GM19238 (cell line): ENCODE results near the gene PNP.

Source experiments
- DNase-seq: peaks from one replicate; pipeline ENCODE4 v3.0.0; 2011; ENCODE audit warnings: low spot score; ENCODE audit not compliant: insufficient read length

PNP gene

DNA sequence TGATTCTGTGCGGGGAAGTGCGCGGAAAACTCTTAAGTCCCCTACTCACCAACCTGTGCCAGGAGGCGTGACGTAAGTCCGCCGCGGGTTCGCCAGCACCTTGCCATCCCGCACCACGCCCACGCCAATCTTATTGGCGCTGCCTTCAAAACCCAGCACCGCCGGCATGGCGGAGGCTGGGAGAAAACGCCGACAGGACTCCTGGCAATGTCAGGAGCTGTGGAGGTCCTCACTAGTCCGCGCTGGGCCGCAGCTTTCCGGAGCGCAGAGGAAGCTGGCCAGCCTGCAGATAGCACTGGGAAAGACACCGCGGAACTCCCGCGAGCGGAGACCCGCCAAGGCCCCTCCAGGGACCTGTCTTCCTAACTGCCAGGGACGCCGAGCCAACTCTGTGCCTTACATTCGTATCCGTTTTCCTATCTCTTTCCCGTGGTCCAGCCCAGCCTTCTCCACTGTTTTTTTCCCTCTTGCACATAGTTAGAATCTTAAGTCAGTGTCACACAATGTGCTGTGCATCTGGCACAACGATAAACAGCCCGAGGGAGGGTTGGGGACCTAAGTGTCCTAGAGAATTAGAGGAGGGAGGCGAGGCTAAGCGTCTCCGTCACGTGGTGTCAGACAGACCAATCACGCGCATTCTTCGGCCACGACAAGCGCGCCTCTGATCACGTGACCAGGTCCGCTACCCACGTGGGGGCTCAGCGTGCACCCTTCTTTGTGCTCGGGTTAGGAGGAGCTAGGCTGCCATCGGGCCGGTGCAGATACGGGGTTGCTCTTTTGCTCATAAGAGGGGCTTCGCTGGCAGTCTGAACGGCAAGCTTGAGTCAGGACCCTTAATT is 14.5 kb upstream of the PNP start, which contains the start of the genes APEX1 and OSGEP:
APEX1 (plus strand) TSS at position 711 of the 839 bp plus-strand sequence. CDS start 420 bp downstream, outside the sequence.
OSGEP (minus strand) TSS at position 297 of the 839 bp plus-strand sequence; CDS start at position 168, 129 bp downstream.
- peak; percentile 94 for DNase-seq

DNA sequence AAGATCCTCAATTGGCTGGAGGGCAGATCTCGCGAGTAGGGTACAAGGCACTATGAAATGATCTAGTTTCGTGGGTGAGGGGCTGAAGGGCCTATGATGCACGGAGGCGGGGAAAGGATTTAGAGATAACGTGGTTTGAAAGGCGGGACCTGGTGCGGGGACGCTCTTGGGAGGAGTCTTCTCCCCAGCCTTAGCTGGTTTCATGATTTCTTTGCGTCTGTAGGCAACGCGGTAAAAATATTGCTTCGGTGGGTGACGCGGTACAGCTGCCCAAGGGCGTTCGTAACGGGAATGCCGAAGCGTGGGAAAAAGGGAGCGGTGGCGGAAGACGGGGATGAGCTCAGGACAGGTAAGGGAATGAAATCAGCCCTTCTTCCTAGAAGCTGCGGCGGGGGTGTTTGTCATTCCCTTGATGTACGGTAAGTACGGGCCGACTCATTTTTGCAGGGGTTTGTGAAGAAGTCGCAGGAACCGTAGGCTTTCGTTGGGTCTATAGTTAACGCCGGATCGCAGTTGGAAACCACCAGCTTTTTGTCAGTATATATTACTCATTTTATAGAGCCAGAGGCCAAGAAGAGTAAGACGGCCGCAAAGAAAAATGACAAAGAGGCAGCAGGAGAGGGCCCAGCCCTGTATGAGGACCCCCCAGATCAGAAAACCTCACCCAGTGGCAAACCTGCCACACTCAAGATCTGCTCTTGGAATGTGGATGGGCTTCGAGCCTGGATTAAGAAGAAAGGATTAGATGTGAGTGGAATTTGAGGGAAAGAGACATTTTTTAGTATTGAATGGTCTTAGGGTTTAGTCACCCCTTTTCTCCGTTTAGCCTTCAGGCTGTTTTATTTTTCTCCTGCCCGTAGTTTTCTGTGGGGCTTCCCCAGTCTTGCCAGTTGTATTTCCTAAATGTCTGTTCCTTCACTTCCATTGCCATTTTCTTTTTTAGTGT is 13.6 kb upstream of the PNP start:
- no peak for DNase-seq

- DNase-seq: no peak
These were observed 12.2 kb upstream of the PNP start for GRCh38 chr14:20456971-20457370.

DNA sequence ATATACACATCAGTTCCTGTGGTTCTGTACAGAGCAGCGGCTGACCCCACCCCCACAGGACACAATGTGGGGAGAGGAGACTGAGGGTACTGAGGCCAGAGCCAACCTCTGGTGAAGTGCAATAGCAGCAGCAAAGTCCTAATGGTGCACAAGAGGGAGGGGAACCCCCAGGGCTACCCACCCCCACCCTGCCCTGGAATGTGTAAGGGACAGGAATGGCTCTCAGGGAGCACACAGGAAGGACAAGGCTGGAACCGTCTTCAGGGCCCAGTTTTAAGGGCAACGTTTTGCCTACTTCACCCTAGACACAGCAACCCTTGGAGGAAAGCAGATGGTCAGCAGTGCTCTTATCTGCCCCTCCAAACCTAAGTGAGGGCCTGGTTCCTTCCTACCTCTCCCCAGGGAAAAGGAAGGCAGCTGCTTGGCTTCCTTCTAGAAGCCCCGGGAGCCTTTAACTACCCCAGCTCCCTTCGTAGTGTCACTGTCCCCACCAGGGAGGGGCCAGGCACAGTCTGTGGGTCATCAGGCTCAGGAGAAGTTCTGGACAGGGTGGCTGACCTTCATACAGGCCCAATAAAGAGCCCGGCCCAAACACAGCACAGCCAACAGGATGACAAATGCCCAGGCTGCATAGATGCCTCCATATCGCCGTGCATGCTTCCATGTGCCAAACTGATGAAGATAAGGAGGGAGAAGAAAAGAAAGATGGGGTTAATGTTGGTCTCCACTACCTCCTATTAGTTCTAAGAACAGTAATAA is 11.0 kb upstream of the PNP start:
- no peak for DNase-seq

DNA sequence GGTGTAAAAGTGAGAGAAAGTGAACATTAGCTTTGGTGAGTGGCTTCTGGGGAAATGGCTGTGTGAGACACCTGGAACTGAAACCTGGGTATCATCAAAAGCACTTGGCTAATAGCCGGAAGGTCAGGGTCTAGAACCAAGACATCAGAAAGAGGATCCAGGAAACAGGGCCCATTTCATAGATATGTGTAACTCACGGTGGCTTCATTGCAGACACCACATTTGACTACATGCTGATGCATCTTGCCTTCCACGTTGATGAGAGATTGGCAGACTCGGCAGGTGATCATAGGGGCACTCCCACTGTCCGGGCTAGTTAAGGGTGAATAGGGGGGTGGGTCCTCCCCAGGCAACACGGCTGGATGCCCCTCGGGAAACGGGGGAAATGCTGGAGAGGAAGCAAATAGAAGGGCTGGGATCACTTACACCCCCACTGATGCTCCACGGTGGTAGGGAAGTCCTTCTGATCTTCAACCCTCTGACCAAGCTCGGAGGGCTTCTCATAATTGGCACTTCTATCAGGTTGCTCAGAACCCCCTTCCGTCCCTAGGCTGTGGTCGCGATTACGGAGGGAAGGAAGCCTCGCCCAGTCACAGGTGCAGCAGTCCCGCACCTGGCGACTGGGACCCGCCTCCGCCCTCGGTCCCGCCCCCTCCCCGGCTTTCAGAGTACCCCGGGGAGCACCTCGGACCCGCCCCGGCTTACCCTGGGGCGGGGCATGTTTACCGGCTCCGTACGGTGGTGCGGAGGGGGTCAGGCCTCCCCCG is 8.6 kb upstream of the PNP start:
- no peak for DNase-seq

- peak; percentile 83 for DNase-seq
These were observed 7.7 kb upstream of the PNP start, which contains the start of gene PIP4P1 for GRCh38 chr14:20461225-20462141. Gene PIP4P1 (minus strand): TSS chr14:20461434. CDS start chr14:20461325, 109 bp downstream.

- no peak for DNase-seq
These were observed 403 bp upstream of the PNP start for GRCh38 chr14:20468764-20469241.

- DNase-seq: no peak
These were observed 840 bp downstream of the PNP start for GRCh38 chr14:20469890-20470602.

GRCh38 chr14:20470603-20470901 is 1.3 kb downstream of the PNP start:
- DNase-seq: no peak

DNA sequence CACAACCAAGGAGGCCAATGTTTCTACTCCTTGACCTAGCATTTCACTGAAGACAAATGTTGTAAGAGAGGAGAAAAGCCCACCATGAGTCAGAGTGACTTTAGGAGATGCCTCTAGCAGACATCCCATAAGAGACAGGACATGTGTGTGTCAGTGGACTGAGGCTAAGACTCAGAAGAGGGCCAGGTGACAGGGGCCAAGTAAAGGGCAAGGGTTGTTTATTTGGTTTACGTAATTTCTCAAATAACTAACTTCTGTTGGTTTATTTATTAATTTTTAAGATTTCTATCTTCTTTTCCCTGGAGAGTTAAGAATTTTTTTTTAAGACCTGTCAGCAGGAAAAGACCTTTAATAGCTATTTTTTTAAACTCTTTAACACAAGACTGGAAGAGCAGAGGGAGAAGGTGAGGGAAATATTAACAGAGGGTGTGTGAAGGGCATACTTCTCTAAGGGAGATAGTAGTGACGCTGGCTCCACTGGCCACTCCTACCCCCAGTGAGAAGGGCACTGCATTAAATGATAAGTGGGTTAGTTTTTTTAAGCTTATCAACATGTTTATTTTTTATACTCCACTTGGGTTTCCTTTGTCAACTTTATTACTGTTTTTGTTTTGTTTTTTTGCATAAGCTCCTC is 3.4 kb downstream of the PNP start:
- no peak for DNase-seq

DNA sequence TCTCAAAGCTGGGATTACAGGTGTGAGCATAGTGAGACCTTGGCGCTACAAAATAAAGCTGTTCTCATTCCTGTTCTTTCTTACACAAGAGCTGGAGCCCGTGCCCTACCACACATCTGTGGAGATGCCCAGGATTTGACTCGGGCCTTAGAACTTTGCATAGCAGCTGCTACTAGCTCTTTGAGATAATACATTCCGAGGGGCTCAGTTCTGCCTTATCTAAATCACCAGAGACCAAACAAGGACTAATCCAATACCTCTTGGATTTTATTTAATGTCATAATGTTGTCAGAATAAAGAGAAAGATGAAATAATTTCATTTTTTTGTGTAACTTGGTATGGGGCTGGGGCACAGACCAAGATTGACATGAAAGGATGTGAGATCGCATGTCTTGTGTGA is 7.6 kb downstream of the PNP start:
- DNase-seq: no peak

DNA sequence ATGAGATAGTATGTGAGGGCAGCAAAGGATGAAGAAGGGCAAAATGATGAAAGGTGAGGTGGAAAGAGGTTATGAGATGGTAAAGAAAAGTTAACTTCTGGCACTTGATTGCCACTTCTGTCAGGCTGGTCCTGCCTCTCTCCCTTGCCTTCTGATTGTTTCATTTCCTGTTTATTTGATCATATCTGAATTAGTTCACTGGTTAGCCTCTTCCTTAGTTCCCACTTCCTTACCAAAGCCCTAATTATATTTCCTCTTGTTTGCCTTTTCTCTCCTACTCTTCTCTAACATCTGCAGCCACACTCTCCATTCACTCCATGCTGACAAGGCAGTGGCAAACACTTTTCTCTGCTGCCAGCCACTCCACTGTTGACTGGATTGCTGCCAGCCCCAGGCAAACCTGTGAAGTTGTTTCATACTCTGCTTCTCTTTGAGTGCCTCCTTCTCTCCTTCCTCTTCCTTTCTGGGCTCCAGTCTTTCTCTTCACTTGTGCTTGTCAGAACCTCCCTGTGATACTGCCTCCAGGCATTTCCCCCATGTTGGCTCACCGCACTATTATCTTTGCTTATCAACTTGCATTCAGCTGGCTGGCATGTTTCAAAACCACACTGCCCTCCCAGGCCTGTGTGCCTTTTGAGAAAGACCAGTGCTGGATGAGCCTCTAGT is 8.1 kb downstream of the PNP start:
- DNase-seq: no peak

DNA sequence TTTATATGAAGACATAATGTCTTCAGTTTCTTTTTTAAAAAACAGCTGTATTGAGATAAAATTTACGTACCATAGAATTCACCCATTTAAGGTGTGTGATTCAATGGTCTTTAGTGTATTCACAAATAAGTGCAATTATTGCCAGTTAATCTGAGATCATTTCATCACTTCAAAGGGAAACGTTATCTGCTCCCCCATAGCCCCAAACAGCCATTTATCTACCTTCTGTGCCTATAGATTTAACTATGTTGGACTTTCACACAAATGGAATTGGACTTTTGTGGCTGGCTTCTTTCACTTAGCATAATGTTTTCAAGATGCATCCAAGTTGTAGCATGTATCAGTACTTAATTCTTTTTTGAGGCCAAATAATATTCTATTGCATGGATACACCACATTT is 9.7 kb downstream of the PNP start:
- no peak for DNase-seq

DNA sequence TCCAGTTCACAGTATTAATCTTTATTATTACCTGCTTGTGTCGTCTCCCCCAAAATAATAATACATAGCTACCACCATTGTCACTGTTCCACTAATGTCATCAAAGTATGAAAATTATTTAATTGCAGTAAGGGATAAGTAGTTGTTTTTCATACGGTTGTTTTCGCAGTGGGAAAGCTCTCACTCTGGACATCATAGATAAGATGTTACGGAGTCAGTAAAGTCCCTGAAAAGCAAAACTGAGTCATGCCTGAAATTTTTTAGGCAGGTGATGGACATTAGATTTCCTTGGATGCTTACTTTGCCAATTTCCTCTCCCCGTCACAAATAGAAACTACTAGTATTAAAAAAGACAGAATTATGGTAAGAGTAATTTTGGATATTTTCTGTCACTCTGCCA is 13.2 kb downstream of the PNP start:
- DNase-seq: no peak

- no peak for DNase-seq
These were observed 16.7 kb downstream of the PNP start for GRCh38 chr14:20485900-20486299.

DNA sequence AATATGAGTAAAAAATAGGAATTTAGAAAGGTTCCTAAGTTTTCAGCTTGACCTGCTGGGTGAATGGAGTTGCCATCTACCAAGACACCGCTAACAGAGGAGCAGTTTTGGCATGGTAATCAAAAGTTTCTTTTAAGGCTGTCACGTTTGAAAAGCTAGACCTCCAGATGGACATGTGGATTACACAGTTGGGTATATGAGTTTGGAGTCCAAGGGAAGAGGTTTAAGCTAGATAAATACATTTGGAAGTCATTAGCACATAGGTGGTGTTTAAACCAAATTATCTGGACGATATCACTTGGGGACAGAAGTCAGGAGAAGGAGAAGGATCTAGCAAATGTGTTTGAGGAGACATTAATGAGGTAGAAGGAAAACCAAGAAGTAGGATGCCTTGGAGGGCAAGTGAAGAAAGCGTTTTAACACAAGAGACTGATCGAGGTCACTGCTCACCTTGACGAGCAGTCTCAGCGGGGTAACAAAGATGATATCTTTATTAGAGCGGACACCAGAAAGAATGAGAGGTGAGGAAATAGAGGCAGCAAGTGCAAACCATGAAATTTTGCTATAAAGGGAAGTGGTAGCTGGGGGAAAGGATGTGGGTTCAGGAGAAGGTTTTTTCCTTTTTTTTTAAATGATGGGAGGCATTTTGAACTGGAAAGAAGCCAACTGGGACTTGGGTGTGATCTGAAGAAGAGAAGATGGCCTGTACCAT is 17.6 kb downstream of the PNP start:
- DNase-seq: no peak

DNA sequence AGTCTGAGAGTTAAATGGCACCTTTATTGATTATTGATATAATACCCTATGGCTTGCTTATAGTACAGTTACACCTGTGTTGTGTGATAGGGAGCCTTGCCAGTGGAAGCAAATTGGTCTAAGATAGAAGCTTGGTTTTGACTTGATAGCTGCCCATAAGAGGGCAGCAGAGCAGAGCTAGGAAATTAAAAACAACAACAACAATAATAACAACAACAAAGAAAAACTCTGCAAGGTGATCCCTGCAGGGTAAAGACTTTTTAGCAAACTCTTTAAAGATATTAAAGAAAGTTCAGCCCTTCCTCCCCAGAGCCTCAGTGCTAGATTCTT is 18.2 kb downstream of the PNP start:
- DNase-seq: no peak
